Left colon (tissue), 2 donors: ENCODE measurements around the gene FNDC3A. TPM values are rescaled to one million over a fixed set of nuclear protein-coding genes. Genes with fewer than 3 reads are reported as not detected.
"Not testable (repeated sequence)": the region's sequence is repeated elsewhere in the genome, so short reads cannot be mapped to it uniquely, and the experiment has no call there.

ENCODE experiments used
- ATAC-seq: fragments of 200-7000 bp; cut with Tn5 transposase; one replicate; pipeline ENCODE4 v1.9.1; 2020; ENCODE audit warnings: mild to moderate bottlenecking, moderate library complexity
- DNase-seq, 2 donors: peaks; one replicate each; pipeline ENCODE4 v3.0.0-alpha.2; 2020
- intact Hi-C, 2 donors: fragments of 100-400 bp; cut with DNase I in 1 of 2; cut with micrococcal nuclease in 1 of 2; formaldehyde crosslinking; loops; one replicate each; pipeline versions ENCODE4 v1.11.2 to v1.14.0; 2022; cut with DNase I, micrococcal nuclease
- total RNA-seq, 2 donors: library from RNA; stranded (reverse); fragmentation: NEBNext Ultra II Directional; extraction: Animal tissue kit (Norgen Biotek cat#: 25700); gene quantifications; one replicate each; pipeline ENCODE4 v1.2.1, GENCODE V29; 2021
- donor health status: DM: no; HTN: no; CAD: no.
- donor health status: DM: yes; HTN: yes; CAD: no.

FNDC3A gene
- total RNA-seq, 2 donors from 2014 or later: 43.1 to 49.9 TPM

GRCh38 chr13:49112782-49113525 is 137.2 kb downstream of the FNDC3A start:
- intact Hi-C loops: no loop called here
- no peak for ATAC-seq
- no peak for DNase-seq

GRCh38 chr13:49113526-49114286 is 138.0 kb downstream of the FNDC3A start:
- DNase-seq (no peak), ATAC-seq (no peak)
- intact Hi-C loops: no loop called here

DNA sequence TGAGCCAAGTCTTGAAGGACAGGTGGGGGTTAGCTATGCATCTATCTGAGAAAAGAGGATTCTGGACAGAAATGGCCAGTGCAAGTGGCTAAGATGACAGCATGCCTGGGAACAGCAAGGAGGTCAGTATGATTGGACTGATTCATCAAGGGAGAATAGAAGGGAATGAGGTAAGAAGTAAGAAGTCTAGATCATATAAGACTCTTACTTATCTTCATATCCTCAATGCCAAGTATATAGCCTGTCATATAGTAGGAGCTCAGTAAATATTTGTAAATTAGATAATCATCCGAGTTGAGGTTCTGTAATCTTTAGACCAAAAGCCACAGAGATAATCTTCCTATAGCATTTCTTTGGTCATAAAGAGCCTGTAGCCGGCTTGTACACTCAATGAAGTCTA is 141.2 kb downstream of the FNDC3A start:
- DNase-seq (no peak), ATAC-seq (peak; percentile 92)
- intact Hi-C loops: no loop called here

DNA sequence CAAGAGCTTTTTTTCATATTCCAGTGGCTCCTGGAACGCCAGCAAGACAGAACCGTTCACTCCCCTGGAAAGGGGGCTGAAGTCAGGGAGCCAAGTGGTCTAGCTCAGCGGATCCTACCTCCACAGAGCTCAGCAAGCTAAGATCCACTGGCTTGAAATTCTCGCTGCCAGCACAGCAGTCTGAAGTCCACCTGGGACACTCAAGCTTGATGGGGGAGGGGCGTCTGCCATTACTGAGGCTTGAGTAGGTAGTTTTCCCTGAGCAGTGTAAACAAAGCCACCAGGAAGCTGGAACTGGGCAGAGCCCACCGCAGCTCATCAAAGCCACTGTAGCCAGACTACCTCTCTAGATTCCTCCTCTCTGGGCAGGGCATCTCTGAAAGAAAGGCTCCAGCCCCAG is 142.7 kb downstream of the FNDC3A start:
- ATAC-seq, DNase-seq, intact Hi-C loops: not testable (repeated sequence)

DNA sequence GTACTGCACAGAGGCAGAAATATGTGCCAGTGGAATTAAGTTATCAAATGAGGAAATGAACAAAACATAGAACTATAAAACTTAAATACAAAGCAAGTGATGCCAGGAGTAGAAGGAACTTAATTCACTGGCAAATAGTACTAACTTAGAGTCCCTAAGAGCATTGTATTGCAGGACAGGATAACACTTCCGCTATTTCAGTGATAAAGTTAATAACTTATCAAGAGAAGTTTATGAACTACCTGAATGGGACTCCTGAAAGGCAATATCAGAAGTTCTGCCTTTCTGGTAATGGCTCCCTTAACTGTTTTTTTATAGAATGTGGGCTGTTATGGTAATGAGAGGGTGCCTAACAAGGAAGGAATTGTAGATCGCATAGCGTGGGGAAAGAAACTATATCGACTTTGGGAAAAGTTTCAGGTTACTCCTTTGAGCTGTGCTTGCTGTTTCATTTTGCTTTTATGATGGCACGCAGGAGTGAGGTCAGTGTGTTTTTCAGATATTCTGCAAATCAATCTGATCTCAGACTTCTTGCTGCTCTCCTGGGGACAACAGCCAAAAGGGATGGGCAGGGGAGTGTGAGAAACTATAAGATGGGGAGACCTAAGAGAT is 149.1 kb downstream of the FNDC3A start:
- intact Hi-C loops: no loop called here
- DNase-seq (no peak), ATAC-seq (peak; percentile 67)

- intact Hi-C loops: no loop called here
- no peak for ATAC-seq
Observed at GRCh38 chr13:49125964-49126524, 150.3 kb downstream of the FNDC3A start.

GRCh38 chr13:49132479-49133002 is 156.8 kb downstream of the FNDC3A start:
- ATAC-seq: peak; percentile 53
- no peak for DNase-seq
- intact Hi-C loops: no loop called here

More at GRCh38 chr13:49125964-49126524, 150.3 kb downstream of the FNDC3A start:
- no peak for DNase-seq

- peak; percentile 75 for ATAC-seq
- no peak for DNase-seq
- intact Hi-C loops: no loop called here
Observed at GRCh38 chr13:49134305-49134704, 158.6 kb downstream of the FNDC3A start.

GRCh38 chr13:49137138-49137643 is 161.5 kb downstream of the FNDC3A start:
- intact Hi-C loops, DNase-seq, ATAC-seq: not testable (repeated sequence)

DNA sequence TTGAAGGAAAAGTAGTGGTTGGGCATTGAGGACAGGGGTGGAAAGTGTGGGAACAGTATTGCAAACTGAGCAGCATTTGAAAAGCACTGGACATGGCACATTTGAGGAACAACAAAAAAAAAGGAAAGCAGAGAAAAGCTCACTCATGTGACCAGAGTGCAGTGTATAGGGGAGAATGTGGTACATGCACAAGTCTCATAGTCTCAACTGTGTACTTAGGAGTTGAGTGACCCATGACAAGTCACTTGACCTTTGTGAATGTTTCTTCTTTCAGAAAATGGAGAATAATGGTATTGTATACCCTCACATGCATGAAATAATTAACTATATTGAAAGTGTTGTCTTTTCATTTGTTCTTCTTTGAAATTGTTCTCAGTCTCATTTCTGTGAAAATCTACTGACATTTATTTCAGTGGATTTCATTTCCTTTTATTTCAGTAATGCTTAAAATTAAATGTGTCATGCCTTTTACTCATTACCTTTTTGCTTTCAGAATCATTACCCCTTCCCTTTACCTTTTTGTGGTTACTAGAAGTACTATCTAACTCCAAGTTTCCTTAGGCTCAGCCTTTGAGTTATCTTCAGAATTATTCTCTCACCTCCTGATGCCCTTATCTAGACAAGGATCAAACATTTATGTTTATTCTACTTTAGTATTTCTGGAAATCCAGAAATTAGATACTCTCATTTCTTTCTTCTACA is 165.3 kb downstream of the FNDC3A start:
- intact Hi-C loops: no loop called here
- ATAC-seq (no peak), DNase-seq (no peak)

DNA sequence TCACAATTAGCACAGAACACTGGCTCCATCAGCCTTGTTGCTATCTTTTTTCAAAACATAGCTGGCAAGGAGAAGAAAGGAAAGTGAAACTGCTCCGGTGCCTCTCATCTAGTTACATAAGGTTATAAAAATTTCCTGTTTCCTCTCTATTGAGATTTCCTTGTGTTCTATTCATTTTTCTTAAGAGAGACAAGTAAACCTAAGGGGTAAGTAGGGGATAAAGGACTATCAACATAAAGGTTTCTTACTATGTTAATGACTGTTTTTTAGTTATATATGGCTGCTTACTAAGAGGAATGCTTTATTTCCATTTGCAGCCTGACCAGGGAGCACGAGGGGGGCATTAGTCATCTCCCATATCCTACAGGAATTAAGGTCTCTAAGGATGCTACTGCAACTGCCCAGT is 171.2 kb downstream of the FNDC3A start:
- ATAC-seq (peak; percentile 81), DNase-seq (no peak)
- intact Hi-C loops: no loop called here

GRCh38 chr13:49148405-49148804 is 172.7 kb downstream of the FNDC3A start:
- DNase-seq: no peak
- no peak for ATAC-seq
- intact Hi-C loops: no loop called here

DNA sequence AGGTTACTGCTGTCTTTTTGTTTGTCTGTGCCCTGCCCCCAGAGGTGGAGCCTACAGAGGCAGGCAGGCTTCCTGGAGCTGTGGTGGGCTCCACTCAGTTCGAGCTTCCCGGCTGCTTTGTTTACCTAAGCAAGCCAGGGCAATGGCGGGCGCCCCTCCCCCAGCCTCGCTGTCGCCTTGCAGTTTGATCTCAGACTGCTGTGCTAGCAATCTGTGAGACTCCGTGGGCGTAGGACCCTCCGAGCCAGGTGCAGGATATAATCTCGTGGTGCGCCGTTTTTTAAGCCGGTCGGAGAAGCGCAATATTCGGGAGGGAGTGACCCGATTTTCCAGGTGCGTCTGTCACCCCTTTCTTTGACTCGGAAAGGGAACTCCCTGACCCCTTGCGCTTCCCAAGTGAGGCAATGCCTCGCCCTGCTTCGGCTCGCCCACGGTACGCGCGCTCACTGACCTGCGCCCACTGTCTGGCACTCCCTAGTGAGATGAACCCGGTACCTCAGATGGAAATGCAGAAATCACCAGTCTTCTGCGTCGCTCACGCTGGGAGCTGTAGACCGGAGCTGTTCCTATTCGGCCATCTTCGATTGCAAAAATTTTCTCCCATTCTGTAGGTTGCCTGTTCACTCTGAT is 182.4 kb downstream of the FNDC3A start:
- DNase-seq, intact Hi-C loops, ATAC-seq: not testable (repeated sequence)

DNA sequence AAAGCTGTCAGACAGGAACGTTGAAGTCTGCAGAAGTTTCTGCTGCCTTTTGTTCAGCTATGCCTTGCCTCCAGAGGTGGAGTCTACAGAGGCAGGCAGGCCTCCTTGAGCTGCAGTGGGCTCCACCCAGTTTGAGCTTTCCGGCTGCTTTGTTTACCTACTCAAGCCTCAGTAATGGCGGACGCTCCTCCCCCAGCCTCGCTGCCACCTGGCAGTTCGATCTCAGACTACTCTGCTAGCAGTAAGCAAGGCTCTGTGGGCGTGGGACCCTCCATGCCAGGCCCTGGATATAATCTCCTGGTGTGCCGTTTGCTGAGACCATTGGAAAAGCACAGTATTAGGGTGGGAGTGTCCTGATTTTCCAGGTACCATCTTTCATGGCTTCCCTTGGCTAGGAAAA is 187.4 kb downstream of the FNDC3A start:
- DNase-seq, ATAC-seq, intact Hi-C loops: not testable (repeated sequence)

DNA sequence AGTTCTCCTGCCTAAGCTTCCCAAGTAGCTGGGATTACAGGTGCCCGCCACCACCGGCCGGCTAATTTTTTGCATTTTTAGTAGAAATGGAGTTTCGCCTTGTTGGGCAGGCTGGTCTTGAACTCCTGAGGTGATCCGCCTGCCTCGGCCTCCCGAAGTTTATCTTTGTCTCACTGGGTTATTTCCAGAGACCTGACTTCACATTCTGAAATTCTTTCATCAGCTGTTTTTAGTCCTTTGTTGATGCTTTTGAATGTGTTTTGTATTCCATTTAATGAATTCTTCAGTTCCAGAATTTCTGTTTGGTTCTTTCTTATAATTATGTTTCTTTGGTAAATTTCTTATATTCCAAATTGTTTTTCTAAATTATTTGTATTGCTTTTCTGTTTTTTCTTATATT is 189.0 kb downstream of the FNDC3A start:
- DNase-seq (no peak), ATAC-seq (no peak)
- intact Hi-C loops: no loop called here

DNA sequence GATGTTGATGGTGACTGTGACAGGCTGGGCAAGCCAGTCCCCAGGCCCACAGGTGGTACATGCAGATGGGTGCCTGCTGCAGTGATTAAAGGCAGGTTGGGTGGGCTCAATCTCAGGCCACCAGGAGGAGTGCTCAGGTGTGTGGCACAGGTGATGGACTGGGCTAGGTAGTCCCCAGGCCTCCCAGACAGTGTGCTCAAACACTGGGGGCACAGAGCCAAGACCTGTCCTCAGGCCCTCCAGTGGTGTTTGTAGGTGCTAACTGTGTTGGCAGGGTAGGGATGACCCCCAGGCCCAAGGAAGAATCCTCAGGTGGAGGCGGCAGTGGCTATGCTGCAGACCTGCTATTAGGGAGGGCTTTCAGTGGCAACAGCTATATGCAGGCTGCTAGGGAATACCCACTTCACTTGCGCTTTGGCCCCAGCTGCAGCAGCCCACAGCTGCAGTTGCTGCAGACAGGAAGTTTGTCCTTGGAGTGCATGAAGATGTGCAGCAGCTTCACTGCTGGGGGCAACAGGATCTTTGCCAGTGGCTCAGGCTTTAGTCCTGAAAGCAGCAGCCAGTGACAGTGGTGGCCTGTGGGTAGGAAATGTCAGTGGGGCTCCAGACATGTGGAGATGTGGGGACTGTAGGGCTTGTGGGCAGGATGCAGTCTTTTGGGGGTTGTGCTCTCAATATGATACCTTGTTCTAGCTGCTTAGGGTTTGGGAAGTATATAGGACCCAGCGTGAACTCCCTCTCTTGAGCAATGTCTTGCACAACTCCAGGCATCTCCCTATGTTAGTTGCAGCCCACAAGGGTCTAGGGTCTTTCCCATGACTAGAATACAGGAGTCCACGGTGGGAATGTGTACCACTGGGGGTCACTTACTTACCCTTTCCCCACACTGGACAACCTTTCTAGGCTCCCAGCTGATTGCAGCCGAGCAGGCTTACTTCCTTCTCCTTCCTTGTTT is 190.4 kb downstream of the FNDC3A start:
- intact Hi-C loops: no loop called here
- ATAC-seq (peak; percentile 7), DNase-seq (no peak)

DNA sequence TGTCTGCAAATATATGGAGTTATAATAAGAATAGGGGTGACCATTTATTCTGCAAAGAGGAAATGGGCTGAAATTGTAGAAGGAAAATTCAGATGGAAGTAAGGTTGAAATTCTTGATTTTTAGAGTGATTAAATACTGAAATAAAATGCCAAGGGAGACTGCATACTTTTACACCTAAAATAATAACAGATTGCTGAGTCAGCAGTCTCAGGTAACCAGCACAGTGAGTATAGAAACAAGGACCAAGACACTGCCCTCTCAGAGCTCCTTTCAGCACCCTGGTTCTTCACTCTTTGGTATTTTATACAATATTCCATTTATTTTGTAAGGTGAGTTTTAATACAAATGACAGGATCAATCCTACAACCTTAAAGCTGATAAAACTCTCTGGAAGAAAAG is 195.6 kb downstream of the FNDC3A start:
- no peak for DNase-seq
- intact Hi-C loops: no loop called here
- ATAC-seq: no peak
